K562 (cell line): Measurements from ENCODE around the gene ROPN1L. TPM values are rescaled to one million over a fixed set of nuclear protein-coding genes. Genes with fewer than 3 reads are reported as not detected.

Source experiments
- CHD4 ChIP-seq: fragments of 200-600 bp; sonication (generic); IDR thresholded peaks from 3 replicates; pipeline ENCODE4 v1.6.1; 2012; ENCODE audit warnings: low read depth, mild to moderate bottlenecking, mixed read lengths, low read length, inconsistent platforms; ENCODE audit not compliant: insufficient read depth, insufficient replicate concordance, poor library complexity, severe bottlenecking
- DLX4 ChIP-seq: fragments of 250-450 bp; sonication (Bioruptor Pico); IDR thresholded peaks from 2 replicates; pipeline ENCODE4 v1.6.1; 2021; ENCODE audit warnings: mild to moderate bottlenecking
- ETS2 ChIP-seq: IDR thresholded peaks from 2 replicates; pipeline ENCODE4 v1.6.1; 2016; ENCODE audit warnings: borderline replicate concordance, missing genetic modification characterization, mild to moderate bottlenecking, moderate library complexity, missing compliant biosample characterization; ENCODE audit not compliant: poor library complexity, severe bottlenecking
- FUS ChIP-seq: fragments of 200-400 bp; formaldehyde crosslinking; optimal IDR thresholded peaks from 2 replicates; pipeline ENCODE3; 2017; ENCODE audit warnings: low read depth, low read length
- HIVEP1 ChIP-seq: fragments of 250-450 bp; sonication (Bioruptor Pico); IDR thresholded peaks from 2 replicates; pipeline ENCODE4 v1.4.0; 2020; ENCODE audit warnings: mild to moderate bottlenecking
- PHF21A ChIP-seq: fragments of 450-650 bp; IDR thresholded peaks from 2 replicates; pipeline ENCODE4 v1.6.1; 2017; ENCODE audit warnings: low read depth, borderline replicate concordance
- POLR2A ChIP-seq: fragments of 450-650 bp; conservative IDR thresholded peaks from 2 replicates; pipeline ENCODE4 v1.6.1; 2016
- PTBP1 ChIP-seq: fragments of 200-400 bp; formaldehyde crosslinking; IDR thresholded peaks from 2 replicates; pipeline ENCODE4 v1.6.1; 2017; ENCODE audit warnings: low read depth, low read length
- SNIP1 ChIP-seq: fragments of 450-650 bp; IDR thresholded peaks from 2 replicates; pipeline ENCODE4 v1.7.1; 2017; ENCODE audit warnings: low read depth, mild to moderate bottlenecking
- SP2 ChIP-seq: IDR thresholded peaks from 2 replicates; pipeline ENCODE4 v1.6.1; 2011; ENCODE audit warnings: mild to moderate bottlenecking, low read depth, low read length, moderate library complexity; ENCODE audit not compliant: poor library complexity, severe bottlenecking; ENCODE audit errors: extremely low read depth
- SRSF7 ChIP-seq: fragments of 200-400 bp; formaldehyde crosslinking; optimal IDR thresholded peaks from 2 replicates; pipeline ENCODE3; 2017; ENCODE audit warnings: mild to moderate bottlenecking, low read depth, low read length
- STAT5B ChIP-seq: fragments of 250-450 bp; sonication (Bioruptor Pico); IDR thresholded peaks from 2 replicates; pipeline ENCODE4 v1.8.0; 2021; ENCODE audit warnings: mild to moderate bottlenecking, inconsistent platforms
- TAL1 ChIP-seq: fragments of 450-650 bp; IDR thresholded peaks from 2 replicates; pipeline ENCODE4 v1.6.1; 2016; ENCODE audit warnings: mild to moderate bottlenecking
- TBP ChIP-seq: optimal IDR thresholded peaks from 2 replicates; pipeline ENCODE3; 2011; ENCODE audit warnings: low read depth, low read length, improper control_type of control experiment
- TGIF2 ChIP-seq: sonication (generic); formaldehyde crosslinking; IDR thresholded peaks from 2 replicates; pipeline ENCODE4 v1.8.1; 2022; ENCODE audit warnings: mild to moderate bottlenecking, missing genetic modification reagents, moderate library complexity
- ZBTB1 ChIP-seq: sonication (generic); formaldehyde crosslinking; IDR thresholded peaks from 2 replicates; pipeline ENCODE4 v1.8.1; 2023; ENCODE audit warnings: missing genetic modification reagents, low read depth, mild to moderate bottlenecking, borderline replicate concordance
- ZBTB9 ChIP-seq: fragments of 450-650 bp; formaldehyde crosslinking; IDR thresholded peaks from 2 replicates; pipeline ENCODE4 v1.4.0; 2020; ENCODE audit warnings: mild to moderate bottlenecking, moderate library complexity
- ZFP1 ChIP-seq: fragments of 450-650 bp; formaldehyde crosslinking; IDR thresholded peaks from 2 replicates; pipeline ENCODE4 v1.4.0; 2020; ENCODE audit warnings: mild to moderate bottlenecking, mixed read lengths
- ZNF133 ChIP-seq: fragments of 250-450 bp; sonication (Bioruptor Pico); IDR thresholded peaks from 2 replicates; pipeline ENCODE4 v1.4.0; 2020; ENCODE audit warnings: mild to moderate bottlenecking
- ZNF583 ChIP-seq: fragments of 250-450 bp; sonication (Bioruptor Pico); IDR thresholded peaks from 2 replicates; pipeline ENCODE4 v1.4.0; 2020
- ZNF696 ChIP-seq: fragments of 250-450 bp; sonication (Bioruptor Pico); conservative IDR thresholded peaks from 2 replicates; pipeline ENCODE4 v1.4.0; 2020; ENCODE audit warnings: mild to moderate bottlenecking, moderate library complexity
- polyA plus RNA-seq, 8 experiments: library from polyadenylated mRNA; depleted of rRNA in 4 of 8; stranded (reverse) in 5 of 8; unstranded in 3 of 8; fragments of >200 nt; fragmentation: Nextera tagmentation in 2 of 8; fragmentation: Illumina TruSeq in 1 of 8; extraction: Ambion mirVana in 2 of 8; extraction: Trizol in 1 of 8; gene quantifications; 2 replicates each; pipeline versions ENCODE4 v1.2.1 to v1.2.3, GENCODE V29; 2011 to 2014; ENCODE audit warnings: inconsistent platforms in 1 of 8, missing spikeins in 1 of 8
- total RNA-seq, 7 experiments: library from RNA; depleted of rRNA in 6 of 7; stranded (reverse); fragments of >200 nt in 6 of 7; fragmentation: Illumina TruSeq in 2 of 7; extraction: Trizol in 2 of 7; gene quantifications; 2 replicates each; pipeline versions ENCODE4 v1.2.1 to v1.2.3, GENCODE V29; 2011 to 2021; ENCODE audit warnings: low replicate concordance in 1 of 7
- TF ChIP-seq, protein P1 (sequence below), 2 experiments: fragments of 450-650 bp; IDR thresholded peaks; 2 replicates each; pipeline ENCODE4 v1.6.1; 2016
- TF ChIP-seq, protein P2 (sequence below): fragments of 250-450 bp; sonication (Bioruptor Pico); IDR thresholded peaks from 2 replicates; pipeline ENCODE4 v1.8.0; 2022; ENCODE audit warnings: moderate library complexity, mild to moderate bottlenecking, inconsistent platforms
- TF ChIP-seq, protein P3 (sequence below): sonication (generic); formaldehyde crosslinking; IDR thresholded peaks from 2 replicates; pipeline ENCODE4 v1.9.0; 2022; ENCODE audit warnings: mild to moderate bottlenecking, missing genetic modification reagents

The ROPN1L gene
- total and polyA plus RNA-seq, 9 of the 15 experiments (the other 6 are each of a cell fraction or from before 2014, with no cell fraction given): 0.04 to 0.85 (median 0.24) TPM; not detected in 3

- TF ChIP-seq ZNF583 (CRISPR knock-in tag) (peak; percentile 93), CHD4 (no peak), TAL1 (peak; percentile 72), PTBP1 (no peak), ZFP1 (CRISPR knock-in tag) (no peak), ETS2 (tag) (no peak), FUS (no peak), ZNF696 (no peak), SNIP1 (no peak), PHF21A (no peak), ZNF133 (CRISPR knock-in tag) (no peak), SRSF7 (no peak), SP2 (no peak), POLR2A (no peak), TGIF2 (CRISPR knock-in tag) (no peak), HIVEP1 (0 out of 2 replicates have a peak, but pooled peaks have one; percentile 36), ZBTB9 (CRISPR knock-in tag) (peak; percentile 90), DLX4 (CRISPR knock-in tag) (no peak), STAT5B (CRISPR knock-in tag) (no peak), ZBTB1 (CRISPR knock-in tag) (no peak), TBP (no peak)
- TF ChIP-seq, protein P1, sequence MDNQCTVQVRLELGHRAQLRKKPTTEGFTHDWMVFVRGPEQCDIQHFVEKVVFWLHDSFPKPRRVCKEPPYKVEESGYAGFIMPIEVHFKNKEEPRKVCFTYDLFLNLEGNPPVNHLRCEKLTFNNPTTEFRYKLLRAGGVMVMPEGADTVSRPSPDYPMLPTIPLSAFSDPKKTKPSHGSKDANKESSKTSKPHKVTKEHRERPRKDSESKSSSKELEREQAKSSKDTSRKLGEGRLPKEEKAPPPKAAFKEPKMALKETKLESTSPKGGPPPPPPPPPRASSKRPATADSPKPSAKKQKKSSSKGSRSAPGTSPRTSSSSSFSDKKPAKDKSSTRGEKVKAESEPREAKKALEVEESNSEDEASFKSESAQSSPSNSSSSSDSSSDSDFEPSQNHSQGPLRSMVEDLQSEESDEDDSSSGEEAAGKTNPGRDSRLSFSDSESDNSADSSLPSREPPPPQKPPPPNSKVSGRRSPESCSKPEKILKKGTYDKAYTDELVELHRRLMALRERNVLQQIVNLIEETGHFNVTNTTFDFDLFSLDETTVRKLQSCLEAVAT (IDR thresholded peaks at IDR 0.05): 0 out of 4 replicates have a peak, but pooled peaks of 1 of the 2 experiments have one; percentile 37
- TF ChIP-seq, protein P2, sequence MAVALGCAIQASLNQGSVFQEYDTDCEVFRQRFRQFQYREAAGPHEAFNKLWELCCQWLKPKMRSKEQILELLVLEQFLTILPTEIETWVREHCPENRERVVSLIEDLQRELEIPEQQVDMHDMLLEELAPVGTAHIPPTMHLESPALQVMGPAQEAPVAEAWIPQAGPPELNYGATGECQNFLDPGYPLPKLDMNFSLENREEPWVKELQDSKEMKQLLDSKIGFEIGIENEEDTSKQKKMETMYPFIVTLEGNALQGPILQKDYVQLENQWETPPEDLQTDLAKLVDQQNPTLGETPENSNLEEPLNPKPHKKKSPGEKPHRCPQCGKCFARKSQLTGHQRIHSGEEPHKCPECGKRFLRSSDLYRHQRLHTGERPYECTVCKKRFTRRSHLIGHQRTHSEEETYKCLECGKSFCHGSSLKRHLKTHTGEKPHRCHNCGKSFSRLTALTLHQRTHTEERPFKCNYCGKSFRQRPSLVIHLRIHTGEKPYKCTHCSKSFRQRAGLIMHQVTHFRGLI (CRISPR knock-in tag): peak; percentile 9; the same call in 1 of the 2 replicates
- TF ChIP-seq, protein P3, sequence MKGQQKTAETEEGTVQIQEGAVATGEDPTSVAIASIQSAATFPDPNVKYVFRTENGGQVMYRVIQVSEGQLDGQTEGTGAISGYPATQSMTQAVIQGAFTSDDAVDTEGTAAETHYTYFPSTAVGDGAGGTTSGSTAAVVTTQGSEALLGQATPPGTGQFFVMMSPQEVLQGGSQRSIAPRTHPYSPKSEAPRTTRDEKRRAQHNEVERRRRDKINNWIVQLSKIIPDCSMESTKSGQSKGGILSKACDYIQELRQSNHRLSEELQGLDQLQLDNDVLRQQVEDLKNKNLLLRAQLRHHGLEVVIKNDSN (CRISPR knock-in tag): peak; percentile 65
These were observed 62.5 kb downstream of the ROPN1L start (continued) for GRCh38 chr5:10503997-10504793.
